ENCODE data around the gene HAND2. TPM values are rescaled to one million over a fixed set of nuclear protein-coding genes. Genes with fewer than 3 reads are reported as not detected.

Gene HAND2
- total RNA-seq, 3 donors from 2014 or later (not counting 1 experiment from before 2014, with no cell fraction given): not detected

GRCh38 chr4:173536808-173537429, 6.9 kb upstream of the HAND2 start:
- peaks cover 9% of the 10 kb centered on the region in 2 donors for H3K4me1 Mint-ChIP-seq
- H3K27ac ChIP-seq (ENCODE audit: low read length): no peak overlapping the region
- H3K27ac Mint-ChIP-seq: no peak overlapping the region
- no peak overlapping the region for H3K4me3 Mint-ChIP-seq
- DNase-seq: no peak
- no peak for TF ChIP-seq CTCF (IDR thresholded peaks at IDR 0.05)
- 34% methylated on average over 12 of the region's 12 CpGs for WGBS (ENCODE audit: insufficient coverage)
- intact Hi-C loops (cut with micrococcal nuclease): no loop called here
- peaks cover 16% of the 10 kb centered on the region for H3K4me1 ChIP-seq (ENCODE audit: control insufficient read depth, insufficient read depth, low read length)
- H3K36me3 Mint-ChIP-seq: peaks cover 31% of the 10 kb centered on the region
- H3K9me3 Mint-ChIP-seq: no peaks in the 10 kb centered on the region
- H3K9me3 ChIP-seq (ENCODE audit: control insufficient read depth, insufficient read depth, low read length): peaks cover 3% of the 10 kb centered on the region
- no peak overlapping the region for H3K4me3 ChIP-seq (ENCODE audit: low read length)
- no peaks in the 10 kb centered on the region for H3K36me3 ChIP-seq (ENCODE audit: control insufficient read depth, insufficient read depth, low read length)
- ATAC-seq: no peak
- peaks cover 54 to 87% of the 10 kb centered on the region in 2 donors for H3K27me3 Mint-ChIP-seq (ENCODE audit: low read depth in 2 of 2)
- H3K27me3 ChIP-seq (ENCODE audit: control insufficient read depth, insufficient read depth, low read length): peaks cover 78% of the 10 kb centered on the region

DNA sequence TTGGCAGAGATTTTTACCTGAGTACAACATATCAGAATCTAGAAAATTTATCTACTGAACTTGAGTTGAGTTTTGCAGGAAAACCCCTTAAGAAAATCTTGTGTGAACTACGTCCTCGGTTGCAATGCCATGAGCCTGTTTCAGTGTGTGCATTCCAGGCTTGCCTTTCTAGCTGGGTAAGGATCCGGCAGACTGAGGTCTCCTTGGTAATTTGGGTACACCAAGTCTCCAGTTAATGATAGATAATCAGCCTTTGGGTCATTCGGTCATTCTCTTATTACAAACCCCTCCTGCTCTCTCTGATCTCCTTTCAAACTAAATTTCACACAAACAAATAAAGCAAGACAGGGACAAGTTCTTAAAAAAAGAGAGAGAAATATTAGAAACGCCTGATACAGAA, 5.9 kb upstream of the HAND2 start:
- DNase-seq (no peak), ATAC-seq (no peak)
- TF ChIP-seq CTCF (IDR thresholded peaks at IDR 0.05): no peak
- Mint-ChIP-seq H3K4me3 (no peak overlapping the region), H3K36me3 (peaks cover 31% of the 10 kb centered on the region), H3K27me3 (ENCODE audit: low read depth in 2 of 2) (peaks cover 56 to 92% of the 10 kb centered on the region in 2 donors), H3K9me3 (no peaks in the 10 kb centered on the region), H3K4me1 (peaks cover 9% of the 10 kb centered on the region in 2 donors), H3K27ac (no peak overlapping the region)
- Histone ChIP-seq H3K4me3 (ENCODE audit: low read length) (no peak overlapping the region), H3K4me1 (ENCODE audit: control insufficient read depth, insufficient read depth, low read length) (peaks cover 16% of the 10 kb centered on the region), H3K27me3 (ENCODE audit: control insufficient read depth, insufficient read depth, low read length) (peaks cover 85% of the 10 kb centered on the region), H3K36me3 (ENCODE audit: control insufficient read depth, insufficient read depth, low read length) (no peaks in the 10 kb centered on the region), H3K27ac (ENCODE audit: low read length) (no peak overlapping the region), H3K9me3 (ENCODE audit: control insufficient read depth, insufficient read depth, low read length) (peaks cover 6% of the 10 kb centered on the region)
- 36% methylated on average over 5 of the region's 5 CpGs for WGBS (ENCODE audit: insufficient coverage)
- intact Hi-C loops (cut with micrococcal nuclease): no loop called here

GRCh38 chr4:173535165-173535902, 5.3 kb upstream of the HAND2 start:
- WGBS (ENCODE audit: insufficient coverage): 19% methylated on average over 8 of the region's 9 CpGs
- Mint-ChIP-seq H3K27ac (no peak overlapping the region), H3K27me3 (ENCODE audit: low read depth in 2 of 2) (peaks cover 59 to 94% of the 10 kb centered on the region in 2 donors), H3K9me3 (no peaks in the 10 kb centered on the region), H3K36me3 (peaks cover 31% of the 10 kb centered on the region), H3K4me1 (peaks cover 9% of the 10 kb centered on the region in 2 donors), H3K4me3 (no peak overlapping the region)
- TF ChIP-seq CTCF (IDR thresholded peaks at IDR 0.05): no peak
- Histone ChIP-seq H3K4me1 (ENCODE audit: control insufficient read depth, insufficient read depth, low read length) (peaks cover 18% of the 10 kb centered on the region), H3K9me3 (ENCODE audit: control insufficient read depth, insufficient read depth, low read length) (peaks cover 9% of the 10 kb centered on the region), H3K4me3 (ENCODE audit: low read length) (no peak overlapping the region), H3K27me3 (ENCODE audit: control insufficient read depth, insufficient read depth, low read length) (peaks cover 85% of the 10 kb centered on the region), H3K27ac (ENCODE audit: low read length) (no peak overlapping the region), H3K36me3 (ENCODE audit: control insufficient read depth, insufficient read depth, low read length) (no peaks in the 10 kb centered on the region)
- DNase-seq: no peak
- intact Hi-C loops (cut with micrococcal nuclease): no loop called here
- no peak for ATAC-seq

Measured in natural killer cell (primary cell).